ENCODE results near the gene UBP1.
"Not testable (repeated sequence)": the region's sequence is repeated elsewhere in the genome, so short reads cannot be mapped to it uniquely, and the experiment has no call there.

UBP1 gene

DNA sequence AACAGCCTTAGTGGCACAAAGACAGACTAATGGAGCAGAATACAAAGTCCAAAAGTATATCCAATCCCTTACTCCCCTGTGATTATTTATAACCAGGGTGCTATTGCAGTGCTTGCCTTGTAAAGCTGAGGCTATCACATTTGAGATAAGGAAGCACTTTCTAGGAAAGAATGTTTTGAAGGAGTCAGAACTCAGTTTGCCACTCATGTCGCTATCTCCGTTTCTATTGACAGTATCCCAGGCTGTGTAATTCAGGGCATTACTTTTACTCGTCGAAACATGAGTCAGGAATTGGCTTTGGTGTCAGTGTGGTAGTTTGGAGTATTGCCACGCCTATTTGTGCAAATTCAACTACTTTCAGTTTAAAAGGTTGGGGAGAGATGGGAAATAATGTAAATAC is 84.6 kb downstream of the UBP1 start:
- H3K36me3 ChIP-seq: no peaks in the 10 kb centered on the region
- no peak overlapping the region for H3K27ac ChIP-seq
- H4K20me1 ChIP-seq: no peaks in the 10 kb centered on the region
- H3K4me3 ChIP-seq: no peak overlapping the region
- H3K4me1 ChIP-seq: no peaks in the 10 kb centered on the region
- TF ChIP-seq Cebpa-rat (IDR thresholded peaks at IDR 0.05): no peak
- H3K9me3 ChIP-seq: no peaks in the 10 kb centered on the region
- H3K27me3 ChIP-seq: no peaks in the 10 kb centered on the region
- no peak overlapping the region for H3K9ac ChIP-seq
- no peak overlapping the region for H3K4me2 ChIP-seq

DNA sequence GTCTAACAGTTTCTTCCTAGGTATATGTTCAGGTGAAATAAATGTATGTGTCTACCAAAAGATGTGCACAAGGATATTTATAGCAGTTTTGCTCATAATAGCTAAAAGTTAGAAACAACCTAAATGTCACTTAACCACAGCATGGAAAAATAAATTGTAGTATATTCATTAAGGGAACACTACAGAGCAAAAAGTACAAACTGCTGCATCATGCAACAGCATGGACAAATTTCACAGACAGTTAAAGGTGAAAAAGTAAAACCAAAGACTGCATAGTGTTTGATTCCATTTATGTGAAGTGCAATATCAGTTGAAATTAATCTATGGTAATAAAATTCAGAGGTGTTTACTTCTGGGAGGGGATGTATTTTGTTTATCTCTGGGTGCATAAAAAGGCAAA is 100.4 kb downstream of the UBP1 start:
- Histone ChIP-seq H3K9me3 (peaks cover 6% of the 10 kb centered on the region), H3K27me3 (no peaks in the 10 kb centered on the region), H3K4me1 (no peaks in the 10 kb centered on the region), H3K4me3 (no peak overlapping the region), H3K27ac (no peak overlapping the region), H3K36me3 (no peaks in the 10 kb centered on the region), H3K9ac (no peak overlapping the region), H3K4me2 (no peak overlapping the region), H4K20me1 (no peaks in the 10 kb centered on the region)
- no peak for TF ChIP-seq Cebpa-rat (IDR thresholded peaks at IDR 0.05)

DNA sequence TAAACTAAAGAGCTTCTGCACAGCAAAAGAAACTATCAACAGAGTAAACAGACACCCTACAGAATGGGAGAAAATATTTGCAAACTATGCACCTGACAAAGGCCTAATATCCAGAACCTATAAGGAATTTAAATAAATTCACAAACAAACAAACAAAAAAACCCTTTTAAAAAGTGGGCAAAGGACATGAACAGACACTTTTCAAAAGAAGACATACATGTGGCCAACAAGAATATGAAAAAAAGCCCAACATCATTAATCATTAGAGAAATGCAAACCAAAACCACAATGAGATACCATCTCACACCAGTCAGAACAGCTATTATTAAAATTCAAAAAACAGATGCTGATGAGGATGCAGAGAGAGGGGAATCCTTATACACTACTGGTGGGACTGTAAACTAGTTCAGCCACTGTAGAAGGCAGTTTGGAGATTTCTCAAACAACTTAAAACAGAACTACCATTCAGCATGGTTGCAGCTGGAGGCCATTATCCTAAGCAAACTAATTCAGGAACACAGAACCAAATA is 101.2 kb downstream of the UBP1 start:
- not testable (repeated sequence) for H4K20me1 ChIP-seq, H3K9ac ChIP-seq, H3K4me2 ChIP-seq, H3K4me1 ChIP-seq, H3K4me3 ChIP-seq, H3K36me3 ChIP-seq, H3K27me3 ChIP-seq, H3K27ac ChIP-seq
- peaks cover 14% of the 10 kb centered on the region for H3K9me3 ChIP-seq
